Ishikawa (cell line): ENCODE data around the gene DDX31.

Experiments used
- CEBPB ChIP-seq: IDR thresholded peaks from 2 replicates; pipeline ENCODE4 v1.6.1; 2012
- CREB1 ChIP-seq: IDR thresholded peaks from 2 replicates; pipeline ENCODE4 v1.6.1; 2012; ENCODE audit warnings: low read depth
- EGR1 ChIP-seq: IDR thresholded peaks from 2 replicates; pipeline ENCODE4 v1.6.1; 2012
- EP300 ChIP-seq: IDR thresholded peaks from 2 replicates; pipeline ENCODE4 v1.6.1; 2012; ENCODE audit warnings: borderline replicate concordance
- FOXM1 ChIP-seq: IDR thresholded peaks from 2 replicates; pipeline ENCODE4 v1.6.1; 2012; ENCODE audit warnings: low read depth, borderline replicate concordance
- MAX ChIP-seq: IDR thresholded peaks from 2 replicates; pipeline ENCODE4 v1.6.1; 2012
- NFIC ChIP-seq: IDR thresholded peaks from 2 replicates; pipeline ENCODE4 v1.6.1; 2012
- RAD21 ChIP-seq: IDR thresholded peaks from 2 replicates; pipeline ENCODE4 v1.6.1; 2012; ENCODE audit warnings: low read depth
- TCF12 ChIP-seq: IDR thresholded peaks from 2 replicates; pipeline ENCODE4 v1.6.1; 2012; ENCODE audit warnings: low read depth
- TEAD4 ChIP-seq: IDR thresholded peaks from 2 replicates; pipeline ENCODE4 v1.6.1; 2012
- YY1 ChIP-seq: IDR thresholded peaks from 2 replicates; pipeline ENCODE4 v1.6.1; 2012; ENCODE audit warnings: low read depth
- ZBTB7A ChIP-seq: IDR thresholded peaks from 2 replicates; pipeline ENCODE4 v1.6.1; 2012; ENCODE audit warnings: low read depth
- TF ChIP-seq, protein P1 (sequence below): IDR thresholded peaks from 2 replicates; pipeline ENCODE4 v1.6.1; 2012; ENCODE audit warnings: low read depth, mild to moderate bottlenecking
- TF ChIP-seq, protein P2 (sequence below): IDR thresholded peaks from 2 replicates; pipeline ENCODE4 v1.6.1; 2012

Gene DDX31

DNA sequence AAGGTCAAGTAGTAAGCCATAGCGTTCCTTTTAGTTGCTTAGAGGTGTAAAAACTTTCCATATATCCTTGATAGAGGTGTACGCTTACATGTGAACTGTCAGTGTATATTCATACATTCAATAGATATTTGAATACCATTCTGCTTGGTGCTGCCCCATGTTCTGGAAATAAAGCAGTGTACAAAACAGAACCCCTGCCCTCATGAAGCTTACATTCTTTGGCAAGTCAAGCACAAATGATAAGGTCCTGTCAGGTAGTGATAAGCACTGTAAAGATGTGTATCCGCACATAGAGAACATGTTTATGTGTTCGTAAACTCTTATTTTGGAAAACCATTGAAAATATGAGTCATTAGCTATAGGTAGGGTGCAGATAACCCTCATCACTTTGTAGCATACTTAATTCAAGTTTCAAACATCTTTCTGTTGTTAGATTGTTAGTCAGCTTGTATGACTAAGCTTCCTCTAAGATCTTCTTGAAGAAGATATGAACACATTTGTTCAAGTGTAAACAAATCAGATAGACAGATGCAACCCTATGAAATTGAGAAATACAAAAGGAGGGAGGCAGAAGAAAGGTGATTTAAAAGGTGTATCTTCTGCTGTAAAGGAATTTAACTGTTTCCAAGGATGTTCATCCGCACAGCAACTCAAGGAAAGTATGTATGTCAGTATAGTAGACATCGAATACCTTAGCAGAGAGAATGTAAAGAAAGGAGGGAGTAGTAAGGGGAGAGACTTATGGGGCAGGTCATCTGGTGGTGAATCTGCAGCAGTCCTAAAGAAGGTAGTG, 2.0 kb upstream of the DDX31 start:
- no peak for TF ChIP-seq MAX
- TF ChIP-seq CREB1: no peak
- TF ChIP-seq, protein P1, sequence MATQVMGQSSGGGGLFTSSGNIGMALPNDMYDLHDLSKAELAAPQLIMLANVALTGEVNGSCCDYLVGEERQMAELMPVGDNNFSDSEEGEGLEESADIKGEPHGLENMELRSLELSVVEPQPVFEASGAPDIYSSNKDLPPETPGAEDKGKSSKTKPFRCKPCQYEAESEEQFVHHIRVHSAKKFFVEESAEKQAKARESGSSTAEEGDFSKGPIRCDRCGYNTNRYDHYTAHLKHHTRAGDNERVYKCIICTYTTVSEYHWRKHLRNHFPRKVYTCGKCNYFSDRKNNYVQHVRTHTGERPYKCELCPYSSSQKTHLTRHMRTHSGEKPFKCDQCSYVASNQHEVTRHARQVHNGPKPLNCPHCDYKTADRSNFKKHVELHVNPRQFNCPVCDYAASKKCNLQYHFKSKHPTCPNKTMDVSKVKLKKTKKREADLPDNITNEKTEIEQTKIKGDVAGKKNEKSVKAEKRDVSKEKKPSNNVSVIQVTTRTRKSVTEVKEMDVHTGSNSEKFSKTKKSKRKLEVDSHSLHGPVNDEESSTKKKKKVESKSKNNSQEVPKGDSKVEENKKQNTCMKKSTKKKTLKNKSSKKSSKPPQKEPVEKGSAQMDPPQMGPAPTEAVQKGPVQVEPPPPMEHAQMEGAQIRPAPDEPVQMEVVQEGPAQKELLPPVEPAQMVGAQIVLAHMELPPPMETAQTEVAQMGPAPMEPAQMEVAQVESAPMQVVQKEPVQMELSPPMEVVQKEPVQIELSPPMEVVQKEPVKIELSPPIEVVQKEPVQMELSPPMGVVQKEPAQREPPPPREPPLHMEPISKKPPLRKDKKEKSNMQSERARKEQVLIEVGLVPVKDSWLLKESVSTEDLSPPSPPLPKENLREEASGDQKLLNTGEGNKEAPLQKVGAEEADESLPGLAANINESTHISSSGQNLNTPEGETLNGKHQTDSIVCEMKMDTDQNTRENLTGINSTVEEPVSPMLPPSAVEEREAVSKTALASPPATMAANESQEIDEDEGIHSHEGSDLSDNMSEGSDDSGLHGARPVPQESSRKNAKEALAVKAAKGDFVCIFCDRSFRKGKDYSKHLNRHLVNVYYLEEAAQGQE: no peak
- TF ChIP-seq FOXM1: no peak
- TF ChIP-seq, protein P2, sequence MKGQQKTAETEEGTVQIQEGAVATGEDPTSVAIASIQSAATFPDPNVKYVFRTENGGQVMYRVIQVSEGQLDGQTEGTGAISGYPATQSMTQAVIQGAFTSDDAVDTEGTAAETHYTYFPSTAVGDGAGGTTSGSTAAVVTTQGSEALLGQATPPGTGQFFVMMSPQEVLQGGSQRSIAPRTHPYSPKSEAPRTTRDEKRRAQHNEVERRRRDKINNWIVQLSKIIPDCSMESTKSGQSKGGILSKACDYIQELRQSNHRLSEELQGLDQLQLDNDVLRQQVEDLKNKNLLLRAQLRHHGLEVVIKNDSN: no peak
- TF ChIP-seq EP300: no peak
- TF ChIP-seq ZBTB7A: no peak

- TF ChIP-seq MAX (peak; percentile 68), EGR1 (no peak), TEAD4 (0 out of 2 replicates have a peak, but pooled peaks have one; percentile 15)
Measured at GRCh38 chr9:132670457-132671391, 941 bp upstream of the DDX31 start, which contains the start of gene GTF3C4. GTF3C4 (plus strand) TSS chr9:132670464; CDS start chr9:132670599, 135 bp downstream.

DNA sequence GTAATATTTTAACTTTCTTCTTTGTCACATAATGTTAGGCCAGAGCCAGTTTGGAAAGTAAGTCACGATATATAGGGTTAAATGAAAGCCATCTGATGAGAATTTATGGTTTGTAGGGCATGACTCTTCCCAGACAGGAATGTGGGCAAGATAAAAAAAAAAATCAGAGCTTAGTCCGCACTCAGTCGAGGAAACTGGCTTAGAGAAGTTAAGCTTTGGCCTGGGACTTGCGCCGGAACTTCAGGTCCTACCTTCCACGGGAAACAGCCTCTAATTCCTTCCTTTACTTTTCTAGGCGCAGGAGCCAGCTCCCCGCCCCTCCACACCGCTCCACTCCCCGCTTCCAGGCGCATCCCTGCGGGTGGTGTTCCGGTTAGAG, 475 bp downstream of the DDX31 start:
- TF ChIP-seq, protein P1: no peak
- no peak for TF ChIP-seq MAX
- no peak for TF ChIP-seq TCF12
- TF ChIP-seq, protein P2: no peak
- no peak for TF ChIP-seq NFIC
- no peak for TF ChIP-seq CREB1
- TF ChIP-seq RAD21: no peak
- no peak for TF ChIP-seq YY1
- no peak for TF ChIP-seq CEBPB
- no peak for TF ChIP-seq EP300
- no peak for TF ChIP-seq TEAD4

DNA sequence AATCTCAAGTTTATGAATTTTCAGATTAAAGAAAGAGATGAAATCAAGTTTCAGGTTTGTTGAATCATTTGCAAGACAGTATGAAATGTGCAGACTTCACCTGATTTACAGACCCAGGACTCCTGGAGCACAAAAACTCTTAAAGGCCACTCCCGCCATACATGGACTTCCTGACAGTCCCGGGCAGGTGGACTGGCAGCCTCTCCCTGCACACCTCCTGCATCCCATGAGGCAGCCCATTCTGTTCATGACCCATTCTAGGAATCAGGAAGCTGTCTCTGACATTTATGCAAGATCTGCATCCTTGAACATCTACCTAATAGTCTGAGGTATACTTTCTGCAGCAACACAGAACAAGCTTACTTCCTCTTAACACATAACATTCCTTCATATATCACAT, 5.9 kb downstream of the DDX31 start:
- TF ChIP-seq EP300 (no peak), MAX (no peak), FOXM1 (no peak), RAD21 (no peak), ZBTB7A (no peak), CEBPB (no peak), YY1 (no peak), TEAD4 (no peak)
- TF ChIP-seq, protein P1: no peak
